WERI-Rb-1 (cell line): ENCODE results near the gene LYST.

ENCODE experiments used
- DNase-seq: peaks from one replicate; pipeline ENCODE4 v3.0.0-alpha.2; 2020
- H3K27ac ChIP-seq: fragments of 250-450 bp; sonication (Bioruptor Pico); 2 replicates; pipeline ENCODE4 v1.5.1; 2020; ENCODE audit warnings: mild to moderate bottlenecking, moderate library complexity
- H3K27me3 ChIP-seq: fragments of 250-450 bp; sonication (Bioruptor Pico); 2 replicates; pipeline ENCODE4 v1.5.1; 2021; ENCODE audit warnings: mild to moderate bottlenecking, low read depth, moderate library complexity; ENCODE audit not compliant: insufficient read depth, severe bottlenecking
- H3K36me3 ChIP-seq: fragments of 250-450 bp; sonication (Bioruptor Pico); 2 replicates; pipeline ENCODE4 v1.5.1; 2020; ENCODE audit warnings: mild to moderate bottlenecking, moderate library complexity
- H3K4me3 ChIP-seq: 2 replicates; pipeline ENCODE4 v1.5.1; 2011; ENCODE audit warnings: low read depth, mild to moderate bottlenecking, control low read depth, low read length
- H3K9me3 ChIP-seq: fragments of 250-450 bp; sonication (Bioruptor Pico); 2 replicates; pipeline ENCODE4 v1.5.1; 2021; ENCODE audit warnings: mild to moderate bottlenecking, moderate library complexity; ENCODE audit not compliant: severe bottlenecking
- TF ChIP-seq, protein P1 (sequence below): IDR thresholded peaks from 2 replicates; pipeline ENCODE4 v1.5.1; 2011; ENCODE audit warnings: low read depth, mild to moderate bottlenecking, control low read depth, inconsistent platforms, low read length

LYST gene

DNA sequence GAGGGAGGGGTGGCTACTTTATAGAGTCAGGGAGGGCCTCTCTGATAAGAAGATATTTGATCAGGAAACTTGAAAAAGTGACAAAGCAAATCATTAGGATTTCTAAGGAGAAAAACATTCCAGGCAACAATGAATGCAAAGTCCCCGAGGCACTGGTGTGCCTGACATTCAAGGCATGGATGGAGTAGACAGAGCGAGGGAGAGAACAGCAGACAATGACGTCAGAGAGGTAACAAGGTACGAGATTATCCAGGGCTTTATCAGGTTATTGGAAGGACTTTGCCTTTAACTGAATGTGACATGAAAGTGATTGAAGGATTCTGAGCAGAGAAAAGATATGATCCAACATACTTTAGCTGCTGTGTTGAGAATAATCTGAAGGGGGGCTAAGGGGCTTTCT is 144.7 kb downstream of the LYST start:
- DNase-seq = no peak
- TF ChIP-seq, protein P1, sequence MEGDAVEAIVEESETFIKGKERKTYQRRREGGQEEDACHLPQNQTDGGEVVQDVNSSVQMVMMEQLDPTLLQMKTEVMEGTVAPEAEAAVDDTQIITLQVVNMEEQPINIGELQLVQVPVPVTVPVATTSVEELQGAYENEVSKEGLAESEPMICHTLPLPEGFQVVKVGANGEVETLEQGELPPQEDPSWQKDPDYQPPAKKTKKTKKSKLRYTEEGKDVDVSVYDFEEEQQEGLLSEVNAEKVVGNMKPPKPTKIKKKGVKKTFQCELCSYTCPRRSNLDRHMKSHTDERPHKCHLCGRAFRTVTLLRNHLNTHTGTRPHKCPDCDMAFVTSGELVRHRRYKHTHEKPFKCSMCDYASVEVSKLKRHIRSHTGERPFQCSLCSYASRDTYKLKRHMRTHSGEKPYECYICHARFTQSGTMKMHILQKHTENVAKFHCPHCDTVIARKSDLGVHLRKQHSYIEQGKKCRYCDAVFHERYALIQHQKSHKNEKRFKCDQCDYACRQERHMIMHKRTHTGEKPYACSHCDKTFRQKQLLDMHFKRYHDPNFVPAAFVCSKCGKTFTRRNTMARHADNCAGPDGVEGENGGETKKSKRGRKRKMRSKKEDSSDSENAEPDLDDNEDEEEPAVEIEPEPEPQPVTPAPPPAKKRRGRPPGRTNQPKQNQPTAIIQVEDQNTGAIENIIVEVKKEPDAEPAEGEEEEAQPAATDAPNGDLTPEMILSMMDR = no peak
- H3K27me3 ChIP-seq = no peaks in the 10 kb centered on the region

DNA sequence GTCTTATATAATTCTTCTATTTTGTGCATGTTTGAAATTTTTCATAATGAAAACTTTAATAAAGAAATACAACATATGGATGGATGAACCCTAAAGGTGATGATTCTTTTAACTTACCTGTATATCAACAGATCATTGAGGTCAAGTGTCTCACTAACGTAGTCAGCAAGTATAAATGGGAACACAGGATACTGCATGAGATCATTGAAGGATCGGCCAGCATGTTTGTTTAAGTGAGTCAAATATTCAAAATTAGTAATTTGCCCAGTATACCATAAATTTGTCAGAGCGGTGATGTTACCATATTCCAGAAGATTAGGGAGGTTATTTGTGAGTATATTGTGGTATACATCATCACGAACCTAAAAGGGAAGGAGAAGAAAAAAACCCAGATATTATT is 146.2 kb downstream of the LYST start:
- TF ChIP-seq, protein P1 = no peak
- Histone ChIP-seq H3K27me3 (no peaks in the 10 kb centered on the region), H3K27ac (no peak overlapping the region), H3K9me3 (no peaks in the 10 kb centered on the region), H3K36me3 (peaks cover 7% of the 10 kb centered on the region), H3K4me3 (no peak overlapping the region)
- no peak for DNase-seq

More for the DNA sequence above, 144.7 kb downstream of the LYST start:
- H3K9me3 ChIP-seq = no peaks in the 10 kb centered on the region
- H3K27ac ChIP-seq = no peak overlapping the region
- H3K4me3 ChIP-seq = no peak overlapping the region
- H3K36me3 ChIP-seq = peaks cover 7% of the 10 kb centered on the region

GRCh38 chr1:235714205-235714897 is 152.4 kb downstream of the LYST start:
- Histone ChIP-seq H3K27me3 (no peaks in the 10 kb centered on the region), H3K27ac (no peak overlapping the region), H3K36me3 (no peaks in the 10 kb centered on the region), H3K4me3 (no peak overlapping the region), H3K9me3 (no peaks in the 10 kb centered on the region)
- TF ChIP-seq, protein P1 = no peak
- no peak for DNase-seq

DNA sequence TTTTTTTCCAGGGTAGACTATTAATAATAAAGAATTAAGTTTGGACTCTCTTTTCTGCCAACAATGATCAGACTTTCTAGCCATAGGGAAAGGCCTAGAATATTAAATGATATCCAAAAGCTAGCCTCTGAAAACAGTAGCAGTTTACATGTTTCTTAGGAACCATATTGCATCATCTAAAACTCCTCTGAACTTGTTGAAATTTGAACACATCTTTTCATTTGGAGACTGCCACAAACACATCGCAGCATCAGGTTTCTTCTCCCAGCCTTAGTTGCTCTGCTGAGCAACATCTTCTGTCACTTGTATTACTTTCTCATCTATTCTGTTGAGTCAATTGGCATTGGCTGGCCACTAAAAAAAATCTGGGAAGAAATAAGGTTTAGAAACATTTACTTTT is 153.9 kb downstream of the LYST start:
- TF ChIP-seq, protein P1 = no peak
- Histone ChIP-seq H3K27me3 (no peaks in the 10 kb centered on the region), H3K9me3 (no peaks in the 10 kb centered on the region), H3K27ac (no peak overlapping the region), H3K4me3 (no peak overlapping the region), H3K36me3 (no peaks in the 10 kb centered on the region; the same call in 1 of the 2 replicates)
- DNase-seq = no peak

- no peaks in the 10 kb centered on the region; the same call in 1 of the 2 replicates for H3K36me3 ChIP-seq
- H3K27me3 ChIP-seq = no peaks in the 10 kb centered on the region
- H3K9me3 ChIP-seq = no peaks in the 10 kb centered on the region
- no peak overlapping the region for H3K4me3 ChIP-seq
- TF ChIP-seq, protein P1 = no peak
- no peak for DNase-seq
- no peak overlapping the region for H3K27ac ChIP-seq
These were observed 156.0 kb downstream of the LYST start for GRCh38 chr1:235710687-235711086.

DNA sequence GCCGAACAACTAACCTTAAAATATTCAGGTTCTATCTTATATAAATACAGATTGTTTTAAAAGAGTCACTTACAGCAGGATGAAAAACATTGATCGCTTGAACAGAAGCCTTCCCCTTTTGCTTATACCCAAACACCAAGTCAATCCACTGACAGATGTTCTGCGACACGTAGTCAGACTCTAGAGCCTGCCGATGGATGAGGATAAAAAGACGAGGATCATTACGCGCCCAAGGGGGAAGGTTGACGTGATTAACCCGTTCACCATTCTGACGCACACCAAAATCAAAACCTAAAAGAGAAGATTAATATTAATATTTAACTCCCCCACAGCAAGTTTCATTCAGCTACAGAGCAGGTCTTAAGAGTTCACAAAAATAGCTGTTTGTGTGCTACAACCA is 157.7 kb downstream of the LYST start:
- no peak for DNase-seq
- no peak overlapping the region for H3K4me3 ChIP-seq
- TF ChIP-seq, protein P1 = no peak
- no peak overlapping the region for H3K27ac ChIP-seq
- no peaks in the 10 kb centered on the region; the same call in 1 of the 2 replicates for H3K36me3 ChIP-seq
- no peaks in the 10 kb centered on the region for H3K9me3 ChIP-seq
- no peaks in the 10 kb centered on the region for H3K27me3 ChIP-seq
